ENCODE measurements around the gene DDX3X. TPM values are rescaled to one million over a fixed set of nuclear protein-coding genes. Genes with fewer than 3 reads are reported as not detected.

The DDX3X gene
- total and polyA plus RNA-seq, 2 of the 4 experiments (the other 2 are of a cell fraction) = 64.8 to 229 TPM

GRCh38 chrX:41289095-41289494 is 44.9 kb upstream of the DDX3X start:
- H3K9me3 ChIP-seq (ENCODE audit: control insufficient read depth, insufficient read depth, low read length) = peaks cover 7% of the 10 kb centered on the region
- no peak overlapping the region for H3K18ac ChIP-seq (ENCODE audit: low read depth, low read length)
- ChIA-PET POLR2A (ENCODE audit: unreplicated experiment) (no interaction called here), CTCF (interaction anchor here (0.7 kb wide), 1 partner anchor 23 kb away, joined by 3 read pairs; no protein-coding TSS in a partner anchor)
- dilution Hi-C loops (cut with HindIII; ENCODE audit: low sequenced_read_pairs, unreplicated experiment) = no loop called here
- BruUV-seq (replicated peaks) = no TSS peak
- H4K91ac ChIP-seq (ENCODE audit: insufficient read depth, low read depth, low read length) = no peak overlapping the region
- H2BK120ac ChIP-seq (ENCODE audit: low read depth, low read length) = no peak overlapping the region
- H3K56ac ChIP-seq (ENCODE audit: extremely low read depth, insufficient read depth, low read length) = no peak overlapping the region
- no peak overlapping the region for H2AFZ ChIP-seq (replicated peaks; ENCODE audit: low read length, poor library complexity)
- peaks cover 11% of the 10 kb centered on the region; the same call in 1 of the 2 replicates for H3K27me3 ChIP-seq (ENCODE audit: control insufficient read depth, insufficient read depth, low read length)
- intact Hi-C loops (cut with micrococcal nuclease) = no loop called here
- no peak overlapping the region for H3K14ac ChIP-seq (replicated peaks; ENCODE audit: low read depth, low read length)
- no peak overlapping the region for H2AK5ac ChIP-seq (ENCODE audit: low read depth, low read length)
- H3K36me3 ChIP-seq (ENCODE audit: control insufficient read depth, insufficient read depth, low read length) = no peaks in the 10 kb centered on the region
- no peak overlapping the region for H2BK15ac ChIP-seq (ENCODE audit: low read depth, low read length)
- ATAC-seq (ENCODE audit: low read depth) (no peak), DNase-seq (no peak)
- no peaks in the 10 kb centered on the region for H3K4me1 ChIP-seq (ENCODE audit: control insufficient read depth, insufficient read depth, low read length)
- H3K4ac ChIP-seq (ENCODE audit: low read depth, low read length) = no peak overlapping the region
- no peak overlapping the region for H4K8ac ChIP-seq (ENCODE audit: low read depth in 2 of 2, low read length in 2 of 2)
- no peak overlapping the region for H3K23ac ChIP-seq (ENCODE audit: low read depth, low read length)
- in situ Hi-C loops (cut with MboI; ENCODE audit: low sequenced_read_pairs) = loop anchor here (25.0 kb wide), 1 partner anchor 473 kb away; no protein-coding TSS in a partner anchor
- H2BK5ac ChIP-seq (ENCODE audit: low read depth, low read length, poor library complexity, severe bottlenecking) = no peak overlapping the region
- H4K20me1 ChIP-seq (ENCODE audit: insufficient read depth, low read length) = no peaks in the 10 kb centered on the region
- no peak overlapping the region for H3K9ac ChIP-seq (ENCODE audit: low read depth, low read length)
- H3K9me1 ChIP-seq (ENCODE audit: insufficient read depth, low read length) = no peaks in the 10 kb centered on the region
- no peak overlapping the region for H2AK9ac ChIP-seq (replicated peaks; ENCODE audit: low read depth, low read length, poor library complexity)
- no peaks in the 10 kb centered on the region for H3K79me1 ChIP-seq (ENCODE audit: low read depth in 1 of 2, low read length in 2 of 2)
- H3K27ac ChIP-seq (ENCODE audit: insufficient read depth, low read length) = no peak overlapping the region
- no peak overlapping the region for H3K4me2 ChIP-seq (ENCODE audit: low read depth, low read length)
- H2BK20ac ChIP-seq (ENCODE audit: low read depth, low read length) = no peak overlapping the region
- TF ChIP-seq POLR2A (IDR thresholded peaks at IDR 0.05; ENCODE audit: low read depth, low read length) = no peak
- TF ChIP-seq MAZ (IDR thresholded peaks at IDR 0.05; ENCODE audit: borderline replicate concordance, low read depth, low read length) = no peak
- TF ChIP-seq MAFK (IDR thresholded peaks at IDR 0.05; ENCODE audit: low read depth, low read length) = no peak
- TF ChIP-seq BHLHE40 (IDR thresholded peaks at IDR 0.05; ENCODE audit: low read depth, low read length) = no peak
- TF ChIP-seq SMC3 (IDR thresholded peaks at IDR 0.05; ENCODE audit: low read depth, low read length) = no peak
- TF ChIP-seq ELK1 (IDR thresholded peaks at IDR 0.05; ENCODE audit: borderline replicate concordance, low read depth, low read length) = no peak
- TF ChIP-seq RAD21 (IDR thresholded peaks at IDR 0.05; ENCODE audit: low read length) = no peak
- no peak for TF ChIP-seq USF2 (IDR thresholded peaks at IDR 0.05; ENCODE audit: low read depth, low read length)
- 100% methylated on average over 1 of the region's 3 CpGs; no CpG with 5 or more reads in 1 of the 2 experiments for WGBS, 2 experiments (ENCODE audit: extremely low coverage in 2 of 2, insufficient read length in 1 of 2)
- no peak overlapping the region for H4K5ac ChIP-seq (ENCODE audit: low read depth, low read length)
- H3K4me3 ChIP-seq (ENCODE audit: insufficient read depth, low read depth, low read length) = no peak overlapping the region

Data from IMR-90 (cell line).